Smooth muscle cell (in vitro differentiated cells): ENCODE data around the gene HINFP. TPM values are rescaled to one million over a fixed set of nuclear protein-coding genes. Genes with fewer than 3 reads are reported as not detected.
"Not testable (repeated sequence)": the region's sequence is repeated elsewhere in the genome, so short reads cannot be mapped to it uniquely, and the experiment has no call there.

Experiments used
- DNase-seq: peaks from one replicate; lab custom pipeline; 2025; ENCODE audit not compliant: unreplicated experiment; lab: John Stamatoyannopoulos, UW
- H2AFZ ChIP-seq: fragments of 200-600 bp; sonication (generic); 2 replicates; pipeline ENCODE4 v1.6.0; 2016; ENCODE audit warnings: antibody characterized with exemption, low read depth, mild to moderate bottlenecking
- H3F3A ChIP-seq: fragments of 200-600 bp; sonication (generic); 2 replicates; pipeline ENCODE4 v1.6.0; 2017; ENCODE audit warnings: antibody characterized with exemption, low read depth
- H3K27ac ChIP-seq: fragments of 200-600 bp; sonication (generic); 2 replicates; pipeline ENCODE4 v1.5.1; 2016; ENCODE audit warnings: low read depth, mild to moderate bottlenecking
- H3K27me3 ChIP-seq: fragments of 200-600 bp; sonication (generic); 2 replicates; pipeline ENCODE4 v1.6.1; 2016; ENCODE audit warnings: low read depth, mild to moderate bottlenecking
- H3K36me3 ChIP-seq: fragments of 200-600 bp; sonication (generic); 2 replicates; pipeline ENCODE4 v1.5.1; 2016; ENCODE audit warnings: low read depth
- H3K4me1 ChIP-seq: fragments of 200-600 bp; sonication (generic); 2 replicates; pipeline ENCODE4 v1.5.1; 2016; ENCODE audit warnings: low read depth
- H3K4me2 ChIP-seq: fragments of 200-600 bp; sonication (generic); 2 replicates; pipeline ENCODE4 v1.6.0; 2016; ENCODE audit warnings: mild to moderate bottlenecking
- H3K4me3 ChIP-seq: fragments of 200-600 bp; sonication (generic); 2 replicates; pipeline ENCODE4 v1.5.1; 2016; ENCODE audit warnings: mild to moderate bottlenecking
- H3K79me2 ChIP-seq: fragments of 200-600 bp; sonication (generic); 2 replicates; pipeline ENCODE4 v1.6.0; 2016; ENCODE audit warnings: low read depth, mild to moderate bottlenecking
- H3K9ac ChIP-seq: fragments of 200-600 bp; sonication (generic); 2 replicates; pipeline ENCODE4 v1.6.0; 2016; ENCODE audit warnings: low read depth
- H3K9me3 ChIP-seq: fragments of 200-600 bp; sonication (generic); replicated peaks from 2 replicates; pipeline ENCODE4 v1.5.1; 2016; ENCODE audit warnings: low read depth
- H4K20me1 ChIP-seq: fragments of 200-600 bp; sonication (generic); 2 replicates; pipeline ENCODE4 v1.6.0; 2016; ENCODE audit warnings: low read depth
- WGBS: methylation state at CpG from one replicate; pipeline ENCODE4 v1.1.7; 2016; ENCODE audit warnings: low lambda C conversion rate; 5-methylcytosine and 5-hydroxymethylcytosine counted together
- polyA plus RNA-seq: library from polyadenylated mRNA; unstranded; fragments of >200 nt; fragmentation: Nextera tagmentation; extraction: Ambion mirVana; gene quantifications from 2 replicates; pipeline ENCODE4 v1.2.1, GENCODE V29; 2016
- total RNA-seq: library from RNA; depleted of rRNA; stranded (reverse); fragments of >200 nt; gene quantifications from 2 replicates; pipeline ENCODE4 v1.2.3, GENCODE V29; 2014
- TF ChIP-seq, protein P1 (sequence below): fragments of 200-600 bp; sonication (generic); IDR thresholded peaks from 2 replicates; pipeline ENCODE4 v1.5.1; 2017; ENCODE audit warnings: borderline replicate concordance, mild to moderate bottlenecking, antibody characterized with exemption; ENCODE audit not compliant: insufficient read depth, poor library complexity, severe bottlenecking

The HINFP gene
- total and polyA plus RNA-seq, 2 experiments from 2014 or later = 15.6 to 17.3 TPM

DNA sequence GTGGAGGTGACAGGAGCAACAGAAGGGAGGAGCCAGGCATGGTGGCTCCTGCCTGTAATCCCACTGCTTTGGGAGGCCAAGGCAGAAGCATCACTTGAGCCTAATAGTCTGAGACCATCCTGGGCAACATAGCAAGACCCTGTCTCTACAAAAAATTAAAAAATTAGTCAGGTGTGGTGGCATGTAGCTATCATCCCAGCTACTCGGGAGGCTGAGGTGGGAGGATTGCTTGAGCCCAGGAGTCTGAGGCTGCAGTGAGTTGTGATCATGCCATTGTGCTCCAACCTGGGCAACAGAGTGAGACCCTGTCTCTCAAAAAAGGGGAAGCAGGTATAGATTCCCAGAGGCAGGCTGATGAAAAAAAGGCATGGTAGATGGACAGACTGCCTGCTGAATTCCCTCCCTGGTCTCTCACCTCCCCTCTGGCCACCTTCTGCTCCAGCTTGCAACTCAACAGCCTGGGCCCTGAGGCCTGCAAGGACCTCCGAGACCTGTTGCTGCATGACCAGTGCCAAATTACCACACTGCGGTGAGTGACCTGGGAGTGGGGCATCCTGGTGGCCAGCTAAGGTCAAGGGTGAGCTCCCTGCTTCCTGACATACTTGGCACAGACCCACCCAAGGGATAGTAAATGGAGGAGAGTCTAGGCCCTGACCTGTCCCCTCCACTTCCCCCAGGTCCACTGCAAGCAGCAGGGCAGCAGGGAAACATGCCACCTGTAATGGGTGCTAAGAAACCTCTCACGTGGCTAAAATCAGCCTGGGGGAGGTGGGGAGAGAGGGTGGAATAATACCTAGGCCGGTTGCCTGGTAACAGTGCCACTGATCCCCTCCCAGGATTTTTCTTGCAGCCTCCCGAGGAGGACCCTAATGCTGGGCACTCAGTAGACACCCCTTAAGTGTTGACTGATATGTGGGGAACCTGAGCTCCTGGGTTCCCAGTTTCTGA lies 59.6 kb downstream of the HINFP start:
- WGBS = 92% methylated on average over 6 of the region's 6 CpGs
- Histone ChIP-seq H3K4me1 (no peaks in the 10 kb centered on the region), H2AFZ (no peak overlapping the region), H3K27ac (no peak overlapping the region), H3K36me3 (no peaks in the 10 kb centered on the region), H4K20me1 (no peaks in the 10 kb centered on the region), H3K4me3 (no peak overlapping the region), H3F3A (no peaks in the 10 kb centered on the region), H3K79me2 (no peaks in the 10 kb centered on the region), H3K4me2 (no peak overlapping the region), H3K9ac (no peak overlapping the region), H3K27me3 (no peaks in the 10 kb centered on the region), H3K9me3 (no peaks in the 10 kb centered on the region)
- DNase-seq = no peak
- TF ChIP-seq, protein P1, sequence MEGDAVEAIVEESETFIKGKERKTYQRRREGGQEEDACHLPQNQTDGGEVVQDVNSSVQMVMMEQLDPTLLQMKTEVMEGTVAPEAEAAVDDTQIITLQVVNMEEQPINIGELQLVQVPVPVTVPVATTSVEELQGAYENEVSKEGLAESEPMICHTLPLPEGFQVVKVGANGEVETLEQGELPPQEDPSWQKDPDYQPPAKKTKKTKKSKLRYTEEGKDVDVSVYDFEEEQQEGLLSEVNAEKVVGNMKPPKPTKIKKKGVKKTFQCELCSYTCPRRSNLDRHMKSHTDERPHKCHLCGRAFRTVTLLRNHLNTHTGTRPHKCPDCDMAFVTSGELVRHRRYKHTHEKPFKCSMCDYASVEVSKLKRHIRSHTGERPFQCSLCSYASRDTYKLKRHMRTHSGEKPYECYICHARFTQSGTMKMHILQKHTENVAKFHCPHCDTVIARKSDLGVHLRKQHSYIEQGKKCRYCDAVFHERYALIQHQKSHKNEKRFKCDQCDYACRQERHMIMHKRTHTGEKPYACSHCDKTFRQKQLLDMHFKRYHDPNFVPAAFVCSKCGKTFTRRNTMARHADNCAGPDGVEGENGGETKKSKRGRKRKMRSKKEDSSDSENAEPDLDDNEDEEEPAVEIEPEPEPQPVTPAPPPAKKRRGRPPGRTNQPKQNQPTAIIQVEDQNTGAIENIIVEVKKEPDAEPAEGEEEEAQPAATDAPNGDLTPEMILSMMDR = no peak

DNA sequence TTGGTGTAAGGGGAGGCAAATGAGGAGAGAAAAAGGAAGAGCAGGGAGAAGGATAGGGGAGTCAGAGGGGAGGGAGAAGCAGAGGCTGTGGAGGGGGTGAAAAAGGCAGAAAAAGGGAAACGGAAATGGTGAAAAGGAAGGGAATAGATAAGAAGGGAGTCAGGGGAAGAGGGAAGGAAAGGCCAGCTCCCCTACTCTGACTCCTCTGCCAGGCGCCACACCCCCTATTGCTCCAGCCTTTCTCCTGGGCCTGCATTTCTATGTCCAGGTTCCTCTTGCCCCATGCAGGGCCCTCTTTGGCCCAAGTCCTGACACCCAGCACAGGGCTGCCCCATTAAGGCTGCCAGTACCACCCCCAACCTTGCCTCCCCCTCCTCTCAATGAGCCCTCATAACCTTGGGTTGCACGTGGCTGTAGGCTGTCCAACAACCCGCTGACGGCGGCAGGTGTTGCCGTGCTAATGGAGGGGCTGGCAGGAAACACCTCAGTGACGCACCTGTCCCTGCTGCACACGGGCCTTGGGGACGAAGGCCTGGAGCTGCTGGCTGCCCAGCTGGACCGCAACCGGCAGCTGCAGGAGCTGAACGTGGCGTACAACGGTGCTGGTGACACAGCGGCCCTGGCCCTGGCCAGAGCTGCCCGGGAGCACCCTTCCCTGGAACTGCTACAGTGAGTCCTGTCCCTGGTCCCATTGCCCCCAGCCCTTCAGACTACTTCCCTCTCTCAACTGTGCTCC lies 60.5 kb downstream of the HINFP start:
- TF ChIP-seq, protein P1 = no peak
- H3K9ac ChIP-seq = no peak overlapping the region
- no peaks in the 10 kb centered on the region for H3K36me3 ChIP-seq
- no peaks in the 10 kb centered on the region for H3K27me3 ChIP-seq
- no peak overlapping the region for H3K4me2 ChIP-seq
- H3K27ac ChIP-seq = no peak overlapping the region
- H4K20me1 ChIP-seq = no peaks in the 10 kb centered on the region
- no peak for DNase-seq
- H3K79me2 ChIP-seq = no peaks in the 10 kb centered on the region
- H3K9me3 ChIP-seq = no peaks in the 10 kb centered on the region
- no peaks in the 10 kb centered on the region for H3K4me1 ChIP-seq
- H3F3A ChIP-seq = no peaks in the 10 kb centered on the region
- no peak overlapping the region for H3K4me3 ChIP-seq
- WGBS = 96% methylated on average over 16 of the region's 17 CpGs
- H2AFZ ChIP-seq = no peak overlapping the region

- H4K20me1 ChIP-seq, H3K9ac ChIP-seq, H3K4me2 ChIP-seq, H3K9me3 ChIP-seq, H3F3A ChIP-seq, H3K27me3 ChIP-seq, H3K36me3 ChIP-seq, H3K27ac ChIP-seq, H3K4me1 ChIP-seq, H2AFZ ChIP-seq, DNase-seq, H3K4me3 ChIP-seq, H3K79me2 ChIP-seq: not testable (repeated sequence)
- 90% methylated on average over 9 of the region's 9 CpGs for WGBS
These were observed 63.0 kb downstream of the HINFP start for GRCh38 chr11:119184399-119184798.

Other genes starting within 250 kb of the HINFP start
- not detected in 2 replicates for gene CXCR5, start 237.7 kb upstream of the HINFP start, total RNA-seq
- gene CXCR5, start 237.7 kb upstream of the HINFP start, polyA plus RNA-seq = 1.6 TPM in 1 of 2 replicates, not detected in the other
- gene BCL9L, start 195.7 kb upstream of the HINFP start, total RNA-seq = 10.5 and 10.8 TPM in 2 replicates
- 11.4 and 19.0 TPM in 2 replicates for gene BCL9L, start 195.7 kb upstream of the HINFP start, polyA plus RNA-seq
- not detected in 2 replicates for gene UPK2, start 165.3 kb upstream of the HINFP start, total RNA-seq
- 1.4 and 2.5 TPM in 2 replicates for gene UPK2, start 165.3 kb upstream of the HINFP start, polyA plus RNA-seq
- gene FOXR1, start 149.8 kb upstream of the HINFP start, total RNA-seq = not detected in 2 replicates
- not detected in 2 replicates for gene FOXR1, start 149.8 kb upstream of the HINFP start, polyA plus RNA-seq
- 14.9 and 17.8 TPM in 2 replicates for gene CENATAC, start 123.4 kb upstream of the HINFP start, total RNA-seq
- gene CENATAC, start 123.4 kb upstream of the HINFP start, polyA plus RNA-seq = 5.3 and 20.9 TPM in 2 replicates
- gene RPS25, start 103.2 kb upstream of the HINFP start, total RNA-seq = 1,510 and 1,616 TPM in 2 replicates
- gene RPS25, start 103.2 kb upstream of the HINFP start, polyA plus RNA-seq = 975 and 1,078 TPM in 2 replicates
- gene TRAPPC4, start 102.8 kb upstream of the HINFP start, total RNA-seq = 55.2 and 103 TPM in 2 replicates
- 157 and 168 TPM in 2 replicates for gene TRAPPC4, start 102.8 kb upstream of the HINFP start, polyA plus RNA-seq
- 17.5 and 22.3 TPM in 2 replicates for gene SLC37A4, start 90.7 kb upstream of the HINFP start, total RNA-seq
- 22.8 and 28.9 TPM in 2 replicates for gene SLC37A4, start 90.7 kb upstream of the HINFP start, polyA plus RNA-seq
- 98.1 and 122 TPM in 2 replicates for gene HYOU1, start 64.4 kb upstream of the HINFP start, total RNA-seq
- 79.8 and 90.4 TPM in 2 replicates for gene HYOU1, start 64.4 kb upstream of the HINFP start, polyA plus RNA-seq
- 32.3 and 33.8 TPM in 2 replicates for gene VPS11, start 53.8 kb upstream of the HINFP start, total RNA-seq
- gene VPS11, start 53.8 kb upstream of the HINFP start, polyA plus RNA-seq = 33.1 and 38.7 TPM in 2 replicates
- gene HMBS, start 36.7 kb upstream of the HINFP start, total RNA-seq = 13.9 and 33.7 TPM in 2 replicates
- 39.9 and 43.4 TPM in 2 replicates for gene HMBS, start 36.7 kb upstream of the HINFP start, polyA plus RNA-seq
- 26.2 and 40.5 TPM in 2 replicates for gene DPAGT1, start 19.7 kb upstream of the HINFP start, total RNA-seq
- 68.1 and 73.7 TPM in 2 replicates for gene DPAGT1, start 19.7 kb upstream of the HINFP start, polyA plus RNA-seq
- 4.8 and 10.6 TPM in 2 replicates for gene C2CD2L, start 14.2 kb upstream of the HINFP start, total RNA-seq
- 7.2 and 9.2 TPM in 2 replicates for gene C2CD2L, start 14.2 kb upstream of the HINFP start, polyA plus RNA-seq
- gene ABCG4, start 27.5 kb downstream of the HINFP start, total RNA-seq = 0.76 and 0.85 TPM in 2 replicates
- gene ABCG4, start 27.5 kb downstream of the HINFP start, polyA plus RNA-seq = 2.0 and 2.1 TPM in 2 replicates
- gene NLRX1, start 47.1 kb downstream of the HINFP start, total RNA-seq = 10.6 and 13.0 TPM in 2 replicates
- gene NLRX1, start 47.1 kb downstream of the HINFP start, polyA plus RNA-seq = 16.8 and 18.7 TPM in 2 replicates
- not detected in 2 replicates for gene NHERF4, start 63.9 kb downstream of the HINFP start, total RNA-seq
- 0.34 and 0.39 TPM in 2 replicates for gene NHERF4, start 63.9 kb downstream of the HINFP start, polyA plus RNA-seq
- 17.6 and 18.9 TPM in 2 replicates for gene CBL, start 84.8 kb downstream of the HINFP start, total RNA-seq
- gene CBL, start 84.8 kb downstream of the HINFP start, polyA plus RNA-seq = 5.0 and 5.7 TPM in 2 replicates
- gene MCAM, start 195.6 kb downstream of the HINFP start, total RNA-seq = 138 and 160 TPM in 2 replicates
- 30.7 and 32.1 TPM in 2 replicates for gene MCAM, start 195.6 kb downstream of the HINFP start, polyA plus RNA-seq
- 14.6 and 16.1 TPM in 2 replicates for gene RNF26, start 212.9 kb downstream of the HINFP start, total RNA-seq
- gene RNF26, start 212.9 kb downstream of the HINFP start, polyA plus RNA-seq = 53.3 and 63.1 TPM in 2 replicates
- gene C1QTNF5, start 219.3 kb downstream of the HINFP start, total RNA-seq = 1.4 and 7.0 TPM in 2 replicates
- gene C1QTNF5, start 219.3 kb downstream of the HINFP start, polyA plus RNA-seq = 5.2 and 7.2 TPM in 2 replicates
- not detected in 2 replicates for gene MFRP, start 225.1 kb downstream of the HINFP start, total RNA-seq
- not detected in 2 replicates for gene MFRP, start 225.1 kb downstream of the HINFP start, polyA plus RNA-seq